Endothelial cell of umbilical vein (primary cell): ENCODE measurements around the gene CREB3L2. TPM values are rescaled to one million over a fixed set of nuclear protein-coding genes. Genes with fewer than 3 reads are reported as not detected.

Source experiments
- BruUV-seq: library from RNA; stranded (reverse); fragments of 400-500 nt; replicated peaks from 2 replicates; lab custom pipeline; 2021; lab: Mats Ljungman, UMichigan
- CTCF ChIA-PET: fragments of 300-600, 350-600 bp; sonication (Branson Sonifier 250); formaldehyde crosslinking; loops from one replicate; lab custom pipeline; 2021; ENCODE audit warnings: antibody characterized with exemption, inconsistent platforms; lab: Charles Lee
- POLR2A ChIA-PET: fragments of 300-600, 350-600 bp; sonication (Branson Sonifier 250); formaldehyde crosslinking; loops from one replicate; lab custom pipeline; 2021; ENCODE audit warnings: antibody characterized with exemption, inconsistent platforms; lab: Charles Lee
- DNase-seq: peaks from one replicate; pipeline ENCODE4 v3.0.0-alpha.2; 2011; ENCODE audit warnings: low read depth, low spot score
- FAIRE-seq: peaks from 2 replicates; lab custom pipeline; 2011; peaks lifted over from hg19 to GRCh38; lab: Jason Lieb, UNC
- H2AFZ ChIP-seq: 2 replicates; pipeline ENCODE4 v1.6.0; 2012; ENCODE audit warnings: low read depth, low read length, control low read depth, inconsistent platforms
- H3K27ac ChIP-seq: 2 replicates; pipeline ENCODE4 v1.5.1; 2011; ENCODE audit warnings: low read depth, mild to moderate bottlenecking, control low read depth, low read length, moderate library complexity; ENCODE audit not compliant: insufficient read depth
- H3K27me3 ChIP-seq, 2 experiments: 2 replicates each; pipeline versions ENCODE4 v1.6.0 to v1.6.1; 2011; ENCODE audit warnings: low read length in 2 of 2, mixed read lengths in 1 of 2; ENCODE audit not compliant: control insufficient read depth in 2 of 2, insufficient read depth in 2 of 2
- H3K36me3 ChIP-seq, 2 experiments: 2 replicates in 1 of 2; 3 replicates in 1 of 2; pipeline ENCODE4 v1.5.1; 2011; ENCODE audit warnings: low read length in 2 of 2, mild to moderate bottlenecking in 1 of 2, moderate library complexity in 1 of 2; ENCODE audit not compliant: control insufficient read depth in 2 of 2, insufficient read depth in 2 of 2; ENCODE audit errors: extremely low read depth in 1 of 2
- H3K4me1 ChIP-seq: 3 replicates; pipeline ENCODE4 v1.5.1; 2011; ENCODE audit warnings: mild to moderate bottlenecking, low read length; ENCODE audit not compliant: control insufficient read depth, insufficient read depth; ENCODE audit errors: extremely low read depth
- H3K4me2 ChIP-seq: 2 replicates; pipeline ENCODE4 v1.6.1; 2011; ENCODE audit warnings: low read length, control low read depth, mixed read lengths; ENCODE audit not compliant: insufficient read depth
- H3K4me3 ChIP-seq, 3 experiments: fragments of 200-600 bp in 1 of 3; sonication (generic), shearing (Covaris generic) in 1 of 3; replicated peaks in 1 of 3; 2 replicates each; pipeline ENCODE4 v1.5.1; 2011 to 2016; ENCODE audit warnings: control low read depth in 3 of 3, low read length in 3 of 3, mild to moderate bottlenecking in 2 of 3, inconsistent platforms in 1 of 3, low read depth in 1 of 3, moderate library complexity in 1 of 3; ENCODE audit not compliant: insufficient read depth in 1 of 3
- H3K79me2 ChIP-seq: 2 replicates; pipeline ENCODE4 v1.6.0; 2012; ENCODE audit warnings: low read length, inconsistent platforms; ENCODE audit not compliant: control insufficient read depth, insufficient read depth
- H3K9ac ChIP-seq: replicated peaks from 2 replicates; pipeline ENCODE3; 2011; ENCODE audit warnings: low read length, control low read depth; ENCODE audit not compliant: insufficient read depth; ENCODE audit errors: extremely low read depth
- H3K9me1 ChIP-seq: replicated peaks from 3 replicates; pipeline ENCODE4 v1.6.0; 2011; ENCODE audit warnings: mild to moderate bottlenecking, low read length; ENCODE audit not compliant: control insufficient read depth, insufficient read depth; ENCODE audit errors: extremely low read depth
- H3K9me3 ChIP-seq: replicated peaks from 2 replicates; pipeline ENCODE4 v1.5.1; 2012; ENCODE audit warnings: low read length, inconsistent platforms; ENCODE audit not compliant: control insufficient read depth, insufficient read depth
- H4K20me1 ChIP-seq: replicated peaks from 2 replicates; pipeline ENCODE3; 2011; ENCODE audit warnings: mild to moderate bottlenecking, low read length; ENCODE audit not compliant: control insufficient read depth, insufficient read depth; ENCODE audit errors: extremely low read depth
- CTCF ChIP-seq, 2 donors: IDR thresholded peaks; 1 replicate in 1 of 2; 2 replicates in 1 of 2; pipeline ENCODE4 v1.5.1; 2011; ENCODE audit warnings: low read length in 2 of 2, mild to moderate bottlenecking in 2 of 2, moderate library complexity in 2 of 2, control low read depth in 1 of 2, inconsistent platforms in 1 of 2, low read depth in 1 of 2; ENCODE audit not compliant: insufficient read depth in 1 of 2; ENCODE audit errors: extremely low read depth in 1 of 2
- EZH2 ChIP-seq: IDR thresholded peaks from 2 replicates; pipeline ENCODE4 v1.6.1; 2012; ENCODE audit warnings: borderline replicate concordance, low read depth, mild to moderate bottlenecking, moderate library complexity, low read length, inconsistent platforms; ENCODE audit not compliant: severe bottlenecking
- FOS ChIP-seq: IDR thresholded peaks from 2 replicates; pipeline ENCODE4 v1.6.1; 2011; ENCODE audit warnings: mild to moderate bottlenecking, low read length, moderate library complexity, borderline replicate concordance; ENCODE audit not compliant: insufficient read depth
- GATA2 ChIP-seq: IDR thresholded peaks from 2 replicates; pipeline ENCODE4 v1.7.0; 2011; ENCODE audit warnings: low read depth, mild to moderate bottlenecking, moderate library complexity, mixed read lengths, low read length; ENCODE audit not compliant: insufficient read length, insufficient read depth
- JUN ChIP-seq: IDR thresholded peaks from 2 replicates; pipeline ENCODE4 v1.6.1; 2011; ENCODE audit warnings: borderline replicate concordance, low read depth; ENCODE audit not compliant: insufficient read length, insufficient read depth
- MAX ChIP-seq: IDR thresholded peaks from 2 replicates; pipeline ENCODE4 v1.6.1; 2011; ENCODE audit not compliant: insufficient read depth, insufficient read length
- MYC ChIP-seq: IDR thresholded peaks from one replicate; pipeline ENCODE4 v1.6.1; 2011; ENCODE audit warnings: mild to moderate bottlenecking, low read depth, low read length
- POLR2A ChIP-seq: IDR thresholded peaks from 2 replicates; pipeline ENCODE4 v1.6.1; 2012; ENCODE audit warnings: low read depth, mild to moderate bottlenecking, control low read depth, low read length
- POLR2AphosphoS5 ChIP-seq: IDR thresholded peaks from 2 replicates; pipeline ENCODE4 v1.6.1; 2012; ENCODE audit warnings: low read depth, mild to moderate bottlenecking, control low read depth, low read length, moderate library complexity; ENCODE audit not compliant: insufficient read depth
- dilution Hi-C: fragments of 300-500 bp; cut with MboI; formaldehyde crosslinking; loops from one replicate; pipeline ENCODE4 v1.15.0; 2019; ENCODE audit warnings: low sequenced_read_pairs; ENCODE audit not compliant: extremely low pct_ligation_motif_present
- intact Hi-C: fragments of 100-400 bp; cut with micrococcal nuclease; formaldehyde crosslinking; loops from one replicate; pipeline ENCODE4 v1.10.0; 2022
- polyA plus RNA-seq, 4 experiments: library from polyadenylated mRNA; depleted of rRNA in 3 of 4; stranded (reverse) in 3 of 4; unstranded in 1 of 4; fragments of >200 nt; gene quantifications; 2 replicates each; pipeline versions ENCODE4 v1.2.1 to v1.2.3, GENCODE V29; 2011 to 2012; ENCODE audit warnings: missing spikeins in 1 of 4
- total RNA-seq: library from RNA; stranded (reverse); gene quantifications from 2 replicates; pipeline ENCODE4 v1.2.3, GENCODE V29; 2021

CREB3L2 gene
- total and polyA plus RNA-seq, 2 donors (not counting 3 experiments of a cell fraction or from before 2014, with no cell fraction given) = 32.1 to 93.4 TPM

- intact Hi-C loops = no loop called here
- peaks cover 34% of the 10 kb centered on the region in 2 experiments for H3K27me3 ChIP-seq
- no peak overlapping the region for H2AFZ ChIP-seq
- BruUV-seq = no TSS peak
- no peak for FAIRE-seq
- no peak for TF ChIP-seq POLR2A
- TF ChIP-seq MAX = no peak
- TF ChIP-seq GATA2 = no peak
- TF ChIP-seq EZH2 = no peak
- TF ChIP-seq MYC = no peak
- no peak for TF ChIP-seq FOS
- no peak for TF ChIP-seq CTCF (IDR thresholded peaks at IDR 0.05; ENCODE audit: extremely low read depth in 1 of 2, insufficient read depth in 1 of 2, low read depth in 1 of 2, low read length in 2 of 2)
- TF ChIP-seq JUN = no peak
- TF ChIP-seq POLR2AphosphoS5 = no peak
- no peak overlapping the region for H3K9ac ChIP-seq
- no peaks in the 10 kb centered on the region for H3K9me3 ChIP-seq
- CTCF ChIA-PET = interaction anchor here (0.6 to 1.3 kb wide), 2 partner anchors 192 to 615 kb away, joined by 3 to 4 read pairs; no protein-coding TSS in a partner anchor
- POLR2A ChIA-PET = no interaction called here
- no peaks in the 10 kb centered on the region for H3K79me2 ChIP-seq
- no peaks in the 10 kb centered on the region for H4K20me1 ChIP-seq
- no peak overlapping the region for H3K4me3 ChIP-seq
- no peaks in the 10 kb centered on the region for H3K36me3 ChIP-seq
- peaks cover 2% of the 10 kb centered on the region for H3K4me1 ChIP-seq
- dilution Hi-C loops = no loop called here
- H3K27ac ChIP-seq = no peak overlapping the region
- no peak for DNase-seq
- no peak overlapping the region for H3K4me2 ChIP-seq
- no peaks in the 10 kb centered on the region for H3K9me1 ChIP-seq
Measured at GRCh38 chr7:137848095-137848494, 153.8 kb downstream of the CREB3L2 start.
